H1 (cell line): ENCODE data around the gene CST11.
"Not testable (repeated sequence)": the region's sequence is repeated elsewhere in the genome, so short reads cannot be mapped to it uniquely, and the experiment has no call there.

Source experiments
- BRCA1 ChIP-seq: IDR thresholded peaks from 2 replicates; pipeline ENCODE4 v1.6.1; 2012; ENCODE audit warnings: low read depth, low read length, improper control_type of control experiment
- CEBPB ChIP-seq: IDR thresholded peaks from 2 replicates; pipeline ENCODE4 v1.6.1; 2012; ENCODE audit warnings: low read depth, low read length
- TEAD4 ChIP-seq: IDR thresholded peaks from 2 replicates; pipeline ENCODE4 v1.6.1; 2012; ENCODE audit warnings: low read depth, low read length, inconsistent platforms, mixed read lengths
- TF ChIP-seq, protein P1 (sequence below), 3 experiments: IDR thresholded peaks; 1 replicate in 2 of 3; 2 replicates in 1 of 3; pipeline versions ENCODE4 v1.5.1 to v1.6.1; 2011; ENCODE audit warnings: low read length in 3 of 3, mild to moderate bottlenecking in 3 of 3, inconsistent platforms in 2 of 3, low read depth in 1 of 3, moderate library complexity in 1 of 3; ENCODE audit not compliant: insufficient read depth in 1 of 3; ENCODE audit errors: control extremely low read depth in 1 of 3

DNA sequence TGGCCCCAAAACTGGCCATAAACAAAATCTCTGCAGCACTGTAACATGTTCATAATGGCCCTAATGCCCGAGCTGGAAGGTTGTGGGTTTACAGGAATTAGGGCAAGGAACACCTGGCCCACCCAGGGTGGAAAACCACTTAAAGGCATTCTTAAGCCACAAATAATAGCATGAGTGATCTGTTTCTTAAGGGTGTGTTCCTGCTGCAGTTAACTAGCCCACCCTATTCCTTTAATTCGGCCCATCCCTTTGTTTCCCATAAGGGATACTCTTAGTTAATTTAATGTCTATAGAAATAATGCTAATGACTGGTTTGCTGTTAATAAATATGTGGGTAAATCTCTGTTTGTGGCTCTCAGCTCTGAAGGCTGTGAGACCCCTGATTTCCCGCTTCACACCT lies 14.3 kb upstream of the CST11 start:
- not testable (repeated sequence) for TF ChIP-seq BRCA1, CEBPB, TEAD4
- TF ChIP-seq, protein P1, sequence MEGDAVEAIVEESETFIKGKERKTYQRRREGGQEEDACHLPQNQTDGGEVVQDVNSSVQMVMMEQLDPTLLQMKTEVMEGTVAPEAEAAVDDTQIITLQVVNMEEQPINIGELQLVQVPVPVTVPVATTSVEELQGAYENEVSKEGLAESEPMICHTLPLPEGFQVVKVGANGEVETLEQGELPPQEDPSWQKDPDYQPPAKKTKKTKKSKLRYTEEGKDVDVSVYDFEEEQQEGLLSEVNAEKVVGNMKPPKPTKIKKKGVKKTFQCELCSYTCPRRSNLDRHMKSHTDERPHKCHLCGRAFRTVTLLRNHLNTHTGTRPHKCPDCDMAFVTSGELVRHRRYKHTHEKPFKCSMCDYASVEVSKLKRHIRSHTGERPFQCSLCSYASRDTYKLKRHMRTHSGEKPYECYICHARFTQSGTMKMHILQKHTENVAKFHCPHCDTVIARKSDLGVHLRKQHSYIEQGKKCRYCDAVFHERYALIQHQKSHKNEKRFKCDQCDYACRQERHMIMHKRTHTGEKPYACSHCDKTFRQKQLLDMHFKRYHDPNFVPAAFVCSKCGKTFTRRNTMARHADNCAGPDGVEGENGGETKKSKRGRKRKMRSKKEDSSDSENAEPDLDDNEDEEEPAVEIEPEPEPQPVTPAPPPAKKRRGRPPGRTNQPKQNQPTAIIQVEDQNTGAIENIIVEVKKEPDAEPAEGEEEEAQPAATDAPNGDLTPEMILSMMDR (IDR thresholded peaks at IDR 0.05; ENCODE audit: control extremely low read depth in 1 of 3, insufficient read depth in 1 of 3, low read depth in 1 of 3, low read length in 3 of 3): not testable (repeated sequence)
